Renal pelvis (tissue), 4 donors: ENCODE data around the gene ZSCAN22. TPM values are rescaled to one million over a fixed set of nuclear protein-coding genes. Genes with fewer than 3 reads are reported as not detected.

Experiments
- DNase-seq: peaks from one replicate; pipeline ENCODE4 v3.0.0-alpha.2; 2013
- polyA plus RNA-seq, 3 donors: library from polyadenylated mRNA; unstranded; fragments of 120-200 nt; gene quantifications; one replicate each; pipeline ENCODE4 v1.2.1, GENCODE V29; 2013; ENCODE audit not compliant: insufficient read length in 3 of 3

Gene ZSCAN22
- polyA plus RNA-seq, 3 donors: 3.8 to 4.1 (median 4.0) TPM

DNA sequence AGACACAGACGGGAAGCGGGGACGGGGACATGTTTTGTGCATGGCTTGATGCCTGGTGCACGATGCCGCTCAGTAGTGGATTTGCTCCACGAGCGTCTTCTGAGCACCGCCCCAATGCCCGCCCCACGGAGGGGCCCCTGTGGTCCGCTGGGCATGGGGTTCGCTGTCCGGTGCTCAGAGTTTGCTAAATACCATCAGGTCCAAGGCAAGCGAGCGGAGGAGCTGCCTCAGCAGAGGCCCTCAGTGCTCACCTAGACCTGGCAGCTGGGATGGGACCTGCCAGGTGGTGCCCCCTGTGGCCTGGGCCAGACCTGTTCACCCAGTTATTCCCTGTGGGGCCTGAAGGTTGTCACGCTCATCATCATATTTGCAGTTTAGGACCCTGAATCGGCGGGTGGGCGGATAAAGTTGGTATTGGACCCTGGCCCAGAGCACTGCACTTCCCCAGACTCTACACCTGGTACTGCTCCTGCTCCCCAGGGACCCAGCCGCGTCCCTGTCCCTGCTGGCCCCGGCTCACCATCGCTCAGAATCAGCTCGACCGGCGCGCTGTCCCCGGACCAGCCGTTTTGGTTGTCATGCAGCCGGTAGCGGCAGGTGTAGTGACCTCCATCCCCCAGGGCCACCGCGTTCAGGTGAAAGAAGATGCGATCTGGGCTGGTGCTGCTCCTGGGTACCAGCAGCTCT lies 24.2 kb downstream of the ZSCAN22 start:
- DNase-seq: no peak

DNA sequence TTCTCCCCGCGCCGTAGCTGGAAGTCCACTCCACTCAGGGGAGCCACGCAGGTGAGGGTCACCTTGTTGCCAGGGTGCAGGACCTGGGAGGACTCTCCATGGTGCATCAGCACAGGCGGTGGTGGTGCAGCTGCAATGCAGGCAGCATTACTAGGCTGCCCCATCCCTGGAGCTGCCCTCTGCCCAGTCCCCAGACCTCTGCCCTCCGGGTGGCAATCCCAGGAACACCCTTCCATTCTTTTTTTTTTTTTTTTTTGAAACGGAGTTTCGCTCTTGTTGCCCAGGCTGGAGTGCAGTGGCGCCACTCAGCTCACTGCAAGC lies 24.7 kb downstream of the ZSCAN22 start:
- no peak for DNase-seq

DNA sequence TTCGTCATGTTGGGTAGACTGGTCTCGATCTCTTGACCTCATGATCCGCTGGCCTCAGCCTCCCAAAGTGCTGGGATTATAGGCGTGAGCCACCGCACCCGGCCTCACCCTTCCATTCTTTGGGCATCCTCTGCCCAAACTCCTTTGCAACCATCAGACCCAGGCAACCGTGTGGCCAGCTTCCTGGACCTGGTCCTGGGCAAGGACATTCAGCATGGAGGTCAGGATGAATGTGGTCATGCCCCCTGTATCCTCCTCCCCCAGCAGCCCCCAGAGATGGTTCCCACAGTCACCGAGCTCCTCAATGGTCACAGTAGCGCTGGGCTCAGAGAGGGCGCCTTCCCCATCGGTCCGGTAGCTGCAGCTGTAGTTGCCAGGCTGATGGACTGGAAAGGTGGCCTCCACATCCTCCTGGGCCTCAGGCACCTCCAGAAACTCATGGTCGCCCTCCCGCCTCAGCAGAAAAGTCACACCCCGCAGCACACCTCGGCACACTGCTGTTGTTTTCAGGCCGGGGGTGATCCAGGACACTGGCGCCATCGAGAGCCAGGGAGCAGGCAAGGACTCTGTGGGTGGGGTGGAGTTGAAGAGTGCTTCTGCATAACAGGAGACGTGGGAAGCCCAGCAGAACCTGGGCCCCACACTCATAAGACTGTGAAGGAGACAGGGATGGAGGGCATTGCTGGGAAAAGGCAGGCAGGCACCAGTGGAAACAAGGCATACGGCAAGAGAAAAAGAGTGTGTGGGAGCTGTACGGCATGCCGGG lies 25.4 kb downstream of the ZSCAN22 start:
- no peak for DNase-seq

DNA sequence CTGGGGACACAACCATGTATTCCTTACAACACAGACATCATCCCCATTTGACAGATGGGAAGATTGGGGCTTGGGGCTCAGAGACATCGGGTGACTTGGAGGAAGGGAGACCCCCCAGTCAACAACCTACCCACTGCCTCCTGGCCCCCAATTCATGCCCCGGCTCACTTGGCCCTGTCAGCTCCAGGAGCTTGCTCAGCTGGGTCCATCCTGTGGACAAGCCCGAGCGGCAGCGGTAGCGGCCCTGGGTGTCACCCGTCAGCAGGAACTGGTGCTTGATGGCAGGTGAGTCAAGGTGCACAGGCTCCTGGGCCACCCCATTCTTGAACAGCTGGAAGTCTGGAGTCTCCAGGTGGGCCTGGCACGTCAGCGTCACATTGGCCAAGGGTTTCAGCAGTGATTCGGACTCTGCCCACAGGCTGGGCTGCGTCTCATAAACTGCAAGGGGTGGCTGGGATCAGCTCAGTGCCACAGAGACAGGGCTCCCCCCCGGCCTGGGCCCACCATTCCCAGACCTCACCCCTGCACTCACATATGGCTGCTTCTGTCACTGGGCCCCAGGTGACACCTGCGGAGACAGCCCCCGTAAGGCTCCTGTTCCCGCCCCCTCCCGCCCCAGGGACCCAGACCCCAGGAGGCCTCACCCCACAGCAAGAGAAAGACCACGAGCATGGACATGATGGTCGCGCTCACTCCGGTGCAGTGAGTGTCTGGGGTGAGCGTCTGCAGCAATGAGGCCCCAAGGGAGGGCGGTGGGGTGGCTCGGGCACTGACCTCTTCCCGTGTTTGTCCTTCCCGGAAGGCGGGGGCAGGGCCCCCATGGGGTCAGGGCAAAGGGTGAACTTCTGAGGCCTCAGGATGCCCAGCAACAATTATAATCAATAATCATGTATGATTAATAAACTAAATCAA lies 26.2 kb downstream of the ZSCAN22 start, which contains the start of gene A1BG:
A1BG (minus strand) TSS at position 733 of the 912 bp plus-strand sequence; CDS start at position 678, 55 bp downstream.
- DNase-seq: no peak

DNA sequence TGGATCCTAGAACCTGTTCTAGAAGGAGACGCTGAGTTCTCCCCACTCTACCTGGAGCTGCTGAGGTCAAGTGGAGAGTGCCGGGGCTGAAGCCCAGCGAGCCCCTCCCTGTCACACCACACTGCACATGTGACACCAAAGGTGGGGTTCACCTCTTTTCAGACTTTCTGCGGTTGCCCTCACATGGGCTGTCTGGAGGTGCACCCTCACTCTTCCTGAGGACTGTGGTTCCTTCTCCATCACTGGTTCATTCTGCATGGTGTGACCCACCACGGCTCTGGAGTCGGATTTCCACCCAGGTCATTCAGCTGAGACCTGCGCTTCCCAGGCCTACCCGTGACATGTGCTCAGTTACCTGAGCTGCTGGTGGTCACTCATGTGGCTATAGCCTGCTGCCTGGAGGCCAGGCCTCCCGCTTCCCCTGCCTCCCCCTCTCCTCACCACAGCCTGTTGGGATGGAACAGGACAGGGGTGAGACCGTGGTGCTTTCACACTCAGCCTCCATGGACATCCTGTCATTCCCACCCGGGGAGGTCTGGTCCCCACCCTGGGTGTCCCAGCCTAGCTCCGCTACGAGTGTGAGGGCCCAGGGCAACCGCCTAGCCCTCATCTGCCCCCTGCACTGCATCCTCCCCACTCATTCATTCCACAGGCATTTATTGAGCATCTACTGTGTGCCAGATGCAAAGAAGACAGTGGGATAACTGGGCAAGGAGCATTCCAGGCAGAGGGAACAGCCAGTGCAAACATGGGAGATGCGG lies 27.1 kb downstream of the ZSCAN22 start:
- DNase-seq: no peak

DNA sequence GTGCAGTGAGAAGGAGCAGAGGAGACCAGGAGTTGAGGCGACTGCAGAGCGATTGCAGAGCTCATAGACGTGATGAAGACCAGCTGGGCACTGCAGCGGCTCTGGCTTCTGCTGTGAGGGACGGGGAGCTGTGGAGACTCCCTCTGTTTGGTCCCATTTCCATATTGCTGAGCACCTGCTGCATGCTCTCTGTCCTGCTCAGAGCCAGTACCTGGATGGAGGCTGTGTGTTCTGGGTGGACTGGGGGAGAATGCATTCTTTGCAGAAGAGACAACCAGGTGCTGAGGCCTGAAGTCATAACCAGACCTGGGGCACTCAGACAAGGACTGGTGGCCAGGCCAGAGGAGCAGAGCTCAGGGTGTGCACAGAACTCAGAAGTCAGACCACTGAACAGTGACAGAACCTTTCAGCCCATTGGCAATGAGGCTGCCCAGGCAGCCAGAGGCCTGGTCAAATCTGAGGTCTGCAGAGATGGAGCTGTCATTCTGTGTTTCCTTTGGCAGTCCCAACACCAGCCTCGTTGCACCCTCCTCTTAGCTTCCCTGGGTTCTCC lies 27.8 kb downstream of the ZSCAN22 start:
- DNase-seq: no peak

DNA sequence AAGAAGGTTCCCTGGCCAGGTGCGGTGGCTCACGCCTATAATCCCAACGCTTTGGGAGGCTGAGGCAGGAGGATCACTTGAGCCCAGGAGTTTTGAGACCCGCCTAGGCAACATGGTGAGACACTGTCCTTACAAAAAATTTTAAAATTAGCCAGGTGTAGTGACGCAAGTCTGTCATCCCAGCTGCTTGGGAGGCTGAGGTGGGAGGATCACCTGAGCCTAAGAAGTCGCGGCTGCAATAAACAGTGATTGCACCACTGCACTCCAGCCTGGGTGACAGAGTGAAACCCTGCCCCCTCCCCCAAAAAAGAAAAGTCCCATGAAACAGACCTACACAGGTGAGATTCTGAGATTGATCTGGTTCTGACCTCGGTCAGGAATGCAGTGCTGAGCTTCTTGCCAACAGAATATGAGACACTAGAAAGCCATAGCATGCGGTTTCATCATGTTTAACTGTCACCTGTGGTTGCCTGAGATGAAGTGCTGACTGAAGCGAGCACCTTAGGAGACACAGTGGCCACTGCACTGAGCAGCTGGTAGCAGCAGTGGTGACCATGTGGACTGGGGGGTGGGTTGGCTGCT lies 28.5 kb downstream of the ZSCAN22 start:
- DNase-seq: no peak

DNA sequence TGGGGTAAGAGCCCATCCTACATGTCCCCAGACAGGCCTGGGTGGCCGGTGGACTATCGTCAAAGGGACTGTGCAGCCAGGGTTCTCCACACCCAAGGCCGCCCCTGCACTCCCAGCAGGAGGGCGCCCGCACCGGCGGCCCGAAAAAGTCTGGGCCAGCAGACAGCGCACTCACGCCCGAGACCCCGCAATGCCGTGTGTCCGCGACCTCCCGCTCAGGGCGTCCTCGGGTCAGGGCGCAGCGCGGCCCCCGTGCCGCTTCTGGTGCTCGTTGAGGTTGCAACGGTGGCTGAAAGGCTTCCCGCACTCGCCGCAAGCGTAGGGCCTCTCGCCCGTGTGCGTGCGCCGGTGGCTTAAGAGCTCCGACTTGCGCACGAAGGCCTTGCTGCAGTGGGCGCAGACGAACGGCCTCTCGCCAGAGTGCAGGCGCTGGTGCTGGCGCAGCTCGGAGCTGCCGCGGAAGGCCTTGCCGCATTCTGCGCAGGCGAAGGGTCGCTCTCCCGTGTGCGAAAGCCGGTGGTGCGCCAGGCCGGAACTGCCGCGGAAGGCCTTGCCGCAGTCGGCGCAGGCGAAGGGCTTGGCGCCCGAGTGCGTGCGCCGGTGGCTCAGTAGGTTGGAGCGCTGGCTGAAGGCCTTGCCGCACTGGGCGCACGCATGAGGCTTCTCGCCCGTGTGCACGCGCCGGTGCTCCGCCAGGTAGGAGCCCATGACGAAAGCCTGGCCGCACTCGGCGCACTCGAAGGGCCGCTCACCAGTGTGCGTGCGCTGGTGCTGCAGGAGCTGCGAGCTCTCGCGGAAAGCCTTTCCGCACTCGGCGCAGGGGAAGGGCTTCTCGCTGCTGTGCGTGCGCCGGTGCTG lies 29.3 kb downstream of the ZSCAN22 start:
- no peak for DNase-seq

DNA sequence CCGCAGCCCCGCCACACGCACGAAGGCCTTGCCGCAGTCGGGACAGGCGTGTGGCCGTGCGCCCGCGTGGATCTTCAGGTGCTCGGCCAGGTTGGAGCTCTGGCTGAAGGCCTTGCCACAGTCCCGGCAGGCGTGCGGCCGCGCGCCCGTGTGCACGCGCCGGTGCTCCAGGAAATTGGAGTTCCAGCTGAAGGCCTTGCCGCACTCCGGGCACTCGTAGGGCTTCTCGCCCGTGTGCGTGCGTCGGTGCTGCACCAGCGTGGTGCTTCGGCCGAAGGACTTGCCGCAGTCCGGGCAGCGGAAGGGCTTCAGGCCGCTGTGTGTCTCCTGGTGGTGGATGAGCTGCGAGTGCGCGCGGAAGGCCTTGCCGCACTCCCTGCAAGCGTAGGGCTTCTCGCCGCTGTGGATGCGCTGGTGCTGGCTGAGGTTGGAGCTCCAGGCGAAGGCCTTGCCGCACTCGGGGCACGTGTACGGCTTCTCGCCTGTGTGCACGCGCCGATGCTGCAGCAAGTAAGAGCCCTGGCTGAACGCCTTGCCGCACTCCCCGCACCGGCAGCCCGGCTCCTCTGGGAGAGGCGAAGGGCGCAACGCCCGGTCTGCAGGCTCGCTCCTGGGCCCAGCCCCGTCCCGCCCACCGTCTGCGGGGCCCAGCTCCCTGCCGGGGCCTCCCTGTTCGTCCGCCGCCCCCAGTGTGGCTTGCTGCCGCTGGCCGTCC lies 30.1 kb downstream of the ZSCAN22 start:
- no peak for DNase-seq

DNA sequence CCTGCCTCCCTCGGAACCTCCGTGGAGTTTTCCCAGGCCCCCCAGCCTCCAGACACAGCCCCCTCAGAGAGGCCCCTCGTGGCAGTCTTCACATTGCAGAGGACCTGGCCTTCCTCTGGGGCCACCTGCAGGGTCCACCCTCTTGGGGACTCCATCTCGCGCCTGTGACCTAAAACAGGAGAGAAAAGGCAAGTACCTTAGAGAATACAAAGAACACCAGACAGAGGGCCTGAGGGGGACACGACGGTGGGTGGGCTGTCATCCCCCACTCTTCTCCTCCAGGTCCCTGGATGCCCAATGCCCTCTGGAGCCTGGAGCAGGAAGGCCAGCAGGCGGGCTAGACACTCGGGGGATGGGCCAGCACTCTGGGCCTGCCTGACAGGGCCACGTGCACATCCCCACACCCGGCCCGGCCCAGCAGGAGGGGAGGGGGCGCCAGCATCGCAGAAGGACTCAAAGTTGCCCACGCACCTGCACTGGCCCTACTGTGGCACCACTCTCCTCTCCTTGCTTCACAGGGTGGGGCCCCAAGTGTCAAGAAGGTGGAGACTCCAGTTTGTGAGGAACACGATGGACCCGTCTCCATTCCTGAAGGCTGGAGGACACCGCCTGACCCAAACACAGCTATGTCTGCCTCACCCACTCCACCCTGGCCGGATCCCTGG lies 30.8 kb downstream of the ZSCAN22 start:
- DNase-seq: no peak

DNA sequence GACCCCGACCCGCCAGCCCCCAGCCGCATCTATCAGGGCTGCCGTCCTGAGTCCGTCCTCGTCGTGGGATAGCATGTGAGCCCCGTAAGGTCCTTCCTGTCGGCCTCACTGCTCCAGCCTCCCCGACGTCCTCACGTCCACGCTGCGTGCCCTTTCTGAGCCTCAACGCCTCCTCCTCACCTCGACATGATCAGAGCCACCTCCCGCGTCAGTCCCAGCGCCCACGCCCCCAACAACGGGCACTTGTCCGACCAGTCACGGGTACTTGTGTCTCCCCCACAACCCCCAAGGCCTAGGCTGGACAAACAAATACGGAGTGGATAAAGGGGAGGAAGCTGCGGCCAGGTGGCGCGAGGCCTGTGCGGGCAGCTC lies 35.1 kb downstream of the ZSCAN22 start:
- no peak for DNase-seq

DNA sequence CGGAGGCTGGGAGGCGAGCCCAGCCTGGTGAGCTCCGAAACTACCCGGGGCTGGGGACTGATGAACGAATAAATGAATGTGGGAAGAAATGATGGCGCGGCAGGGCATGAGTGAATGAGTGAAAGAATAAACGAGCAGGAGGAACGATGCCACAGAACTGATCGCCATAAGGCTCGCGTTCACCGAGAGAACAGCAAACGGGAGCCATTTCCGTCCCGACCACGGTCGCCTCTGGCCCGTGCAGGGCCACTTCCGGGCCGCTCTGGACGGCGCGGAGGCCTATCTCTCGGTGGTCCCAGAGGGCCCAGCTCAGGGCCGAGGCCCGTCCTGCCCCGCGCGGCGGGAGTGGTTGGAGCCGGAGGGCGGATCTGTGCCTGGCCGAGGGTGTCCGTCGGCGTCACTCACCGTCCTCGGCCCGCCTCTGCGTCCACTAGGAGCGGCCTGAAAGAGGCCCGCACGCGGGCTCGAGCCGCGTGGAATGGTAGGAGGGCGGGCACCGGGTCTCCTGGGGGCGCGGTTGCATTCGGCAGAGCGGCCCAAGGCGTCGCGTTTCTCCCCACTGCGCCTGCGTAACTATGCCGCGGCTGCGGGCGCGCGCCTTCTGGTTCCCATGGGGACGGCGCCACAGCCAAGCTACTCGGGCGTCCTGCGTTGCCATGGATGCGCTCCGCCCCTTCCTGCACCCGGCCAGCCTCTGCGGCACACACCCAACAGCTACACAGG lies 35.6 kb downstream of the ZSCAN22 start, which contains the start of gene ZNF497:
ZNF497 (minus strand) TSS at position 480 of the 723 bp plus-strand sequence. CDS start 5,116 bp downstream, outside the sequence.
- DNase-seq: peak; percentile 95

DNA sequence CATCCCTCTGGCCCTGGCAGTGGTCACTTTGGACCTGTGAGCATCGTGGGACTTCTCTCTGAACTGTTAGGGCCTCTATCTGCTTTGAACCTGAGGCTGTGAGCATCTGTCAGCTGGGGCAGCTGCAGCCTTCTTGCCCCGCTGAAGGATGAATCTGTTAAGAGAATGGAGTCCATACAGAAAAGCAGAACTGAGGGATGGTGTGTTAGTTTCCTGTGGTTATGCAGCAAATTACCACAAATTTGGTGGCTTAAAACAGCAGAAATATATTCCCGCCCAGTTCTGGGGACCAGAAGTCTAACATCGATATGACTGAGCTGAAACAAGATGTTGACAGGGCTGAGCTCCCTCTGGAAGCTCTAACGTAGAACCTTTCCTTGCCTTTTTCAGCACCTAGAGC lies 37.4 kb downstream of the ZSCAN22 start:
- no peak for DNase-seq

DNA sequence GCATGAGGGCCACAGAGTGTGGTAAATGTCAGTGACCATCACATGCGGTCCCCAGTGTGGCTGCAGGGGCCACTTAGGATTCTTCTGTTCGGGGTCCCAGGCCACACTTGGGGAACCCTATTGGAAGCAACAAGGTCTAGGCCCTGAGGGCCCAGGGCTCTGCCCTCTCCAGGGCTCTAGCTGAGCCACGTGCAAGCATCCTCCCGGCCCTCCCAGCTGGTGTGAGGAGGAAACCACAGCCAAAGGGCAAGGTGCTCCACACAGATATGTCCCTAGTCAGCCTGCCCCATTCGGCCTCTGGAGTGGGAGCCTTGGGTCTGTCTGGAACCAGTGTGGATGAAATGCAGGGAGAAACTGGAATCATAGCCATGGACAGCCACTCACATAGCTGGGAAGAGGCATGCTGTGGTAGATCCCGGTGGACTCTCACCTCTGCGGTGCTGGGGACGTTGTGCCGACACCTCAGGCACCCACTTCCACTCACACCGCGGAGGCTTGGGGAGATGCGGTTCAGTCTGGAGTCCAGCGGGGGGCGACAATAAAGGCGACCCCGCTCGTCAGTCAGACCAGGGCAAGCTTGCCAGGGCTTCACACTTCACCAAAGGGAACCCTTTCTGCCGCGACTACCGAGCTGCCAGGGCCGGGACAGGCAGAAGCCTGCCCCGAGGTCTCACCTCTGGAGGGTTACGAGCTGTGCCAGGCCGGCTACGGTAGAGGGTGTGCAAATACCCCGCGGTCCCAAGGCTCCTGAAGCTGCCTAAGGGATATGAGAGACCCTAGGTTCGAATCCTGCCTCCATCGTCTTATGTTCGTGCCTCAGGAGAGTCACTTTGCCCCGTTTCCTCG lies 40.0 kb downstream of the ZSCAN22 start:
- DNase-seq: no peak

DNA sequence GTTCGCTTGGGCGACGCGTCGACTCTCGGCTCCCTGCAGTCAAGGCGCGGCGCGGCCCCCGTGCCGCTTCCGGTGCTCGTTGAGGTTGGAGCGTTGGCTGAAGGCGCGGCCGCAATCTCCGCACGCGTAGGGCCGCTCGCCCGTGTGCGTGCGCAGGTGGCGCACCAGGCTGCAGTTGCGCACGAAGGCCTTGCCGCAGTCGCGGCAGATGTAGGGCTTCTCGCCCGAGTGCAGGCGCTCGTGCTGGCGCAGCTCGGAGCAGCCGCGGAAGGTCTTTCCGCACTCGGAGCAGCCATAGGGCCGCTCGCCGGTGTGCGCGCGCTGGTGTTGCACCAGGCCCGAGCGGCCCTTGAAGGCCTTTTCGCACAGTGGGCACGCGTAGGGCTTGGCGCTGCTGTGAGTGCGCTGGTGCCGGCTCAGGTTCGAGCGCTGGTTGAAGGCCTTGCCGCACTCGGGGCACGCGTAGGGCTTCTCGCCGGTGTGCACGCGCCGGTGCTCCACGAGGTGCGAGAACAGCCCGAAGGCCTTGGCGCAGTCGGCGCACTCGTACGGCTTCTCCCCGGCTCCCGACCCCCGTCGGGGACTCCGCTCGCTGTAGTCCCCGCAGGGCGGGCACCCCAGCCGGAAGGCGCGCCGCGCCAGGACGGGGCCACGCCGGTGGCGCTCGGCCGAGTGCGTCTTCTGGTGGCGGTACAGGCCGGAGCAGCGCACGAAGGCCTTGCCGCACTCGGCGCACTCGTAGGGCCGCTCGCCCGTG lies 41.1 kb downstream of the ZSCAN22 start:
- DNase-seq: no peak
